NCI-H226 (cell line): ENCODE measurements around the gene ZNF20.
"Not testable (repeated sequence)": the region's sequence is repeated elsewhere in the genome, so short reads cannot be mapped to it uniquely, and the experiment has no call there.

Source experiments
- DNase-seq: peaks from one replicate; pipeline ENCODE4 v3.0.0-alpha.2; 2015

ZNF20 gene

GRCh38 chr19:12111943-12112637 lies 28.1 kb downstream of the ZNF20 start:
- DNase-seq = peak; percentile 48

- peak; percentile 13 for DNase-seq
Observed at GRCh38 chr19:12111176-12111575, 29.0 kb downstream of the ZNF20 start.

- DNase-seq = not testable (repeated sequence)
Observed at GRCh38 chr19:12103909-12104308, 36.2 kb downstream of the ZNF20 start.

- no peak for DNase-seq
Observed at GRCh38 chr19:12098040-12098439, 42.1 kb downstream of the ZNF20 start.

GRCh38 chr19:12095111-12095790 lies 44.9 kb downstream of the ZNF20 start:
- peak; percentile 13 for DNase-seq

GRCh38 chr19:12093777-12094176 lies 46.4 kb downstream of the ZNF20 start:
- no peak for DNase-seq

- no peak for DNase-seq
Observed at GRCh38 chr19:12092956-12093355, 47.2 kb downstream of the ZNF20 start.

- peak; percentile 88 for DNase-seq
Observed at GRCh38 chr19:12092065-12092867, 47.9 kb downstream of the ZNF20 start.

GRCh38 chr19:12090807-12091206 lies 49.3 kb downstream of the ZNF20 start:
- DNase-seq = peak; percentile 21

GRCh38 chr19:12085074-12085818 lies 54.9 kb downstream of the ZNF20 start:
- DNase-seq = no peak

GRCh38 chr19:12083336-12083735 lies 56.8 kb downstream of the ZNF20 start:
- not testable (repeated sequence) for DNase-seq
